Naive B cell (primary cell): ENCODE measurements around the gene ATP4A. TPM values are rescaled to one million over a fixed set of nuclear protein-coding genes. Genes with fewer than 3 reads are reported as not detected.
"Not testable (repeated sequence)": the region's sequence is repeated elsewhere in the genome, so short reads cannot be mapped to it uniquely, and the experiment has no call there.

ENCODE experiments used
- ATAC-seq, 2 donors: fragments of 150-1000 bp; cut with Tn5 transposase; 2 replicates each; pipeline ENCODE4 v1.10.0; 2021; ENCODE audit warnings: low read depth in 2 of 2, mild to moderate bottlenecking in 2 of 2, moderate library complexity in 2 of 2
- DNase-seq: peaks from one replicate; pipeline ENCODE4 v3.0.0; 2022
- H3K27ac Mint-ChIP-seq, 6 donors: one replicate each; pipeline ENCODE4 v1.8.0; 2020 to 2022; ENCODE audit warnings: mild to moderate bottlenecking in 6 of 6, mixed read lengths in 6 of 6, moderate library complexity in 5 of 6, inconsistent platforms in 2 of 6
- H3K27me3 Mint-ChIP-seq, 3 donors: one replicate each; pipeline ENCODE4 v1.8.0; 2021 to 2022; ENCODE audit warnings: mixed read lengths in 3 of 3, mild to moderate bottlenecking in 1 of 3
- H3K36me3 Mint-ChIP-seq, 2 donors: one replicate each; pipeline ENCODE4 v1.8.0; 2020 to 2022; ENCODE audit warnings: mixed read lengths in 2 of 2, inconsistent platforms in 1 of 2, mild to moderate bottlenecking in 1 of 2
- H3K4me1 Mint-ChIP-seq, 3 donors: one replicate each; pipeline ENCODE4 v1.8.0; 2020 to 2022; ENCODE audit warnings: mixed read lengths in 3 of 3, inconsistent platforms in 1 of 3, mild to moderate bottlenecking in 1 of 3, moderate library complexity in 1 of 3
- H3K4me3 Mint-ChIP-seq, 8 donors: one replicate each; pipeline ENCODE4 v1.8.0; 2020 to 2022; ENCODE audit warnings: mild to moderate bottlenecking in 8 of 8, mixed read lengths in 8 of 8, moderate library complexity in 8 of 8, inconsistent platforms in 2 of 8
- H3K9me3 Mint-ChIP-seq, 7 donors: one replicate each; pipeline ENCODE4 v1.8.0; 2020 to 2022; ENCODE audit warnings: mixed read lengths in 7 of 7, mild to moderate bottlenecking in 5 of 7, inconsistent platforms in 2 of 7, moderate library complexity in 1 of 7
- polyA plus RNA-seq, 6 donors: library from polyadenylated mRNA; unstranded; fragments of 300-500 nt; fragmentation: Illumina TruSeq; gene quantifications; one replicate each; pipeline ENCODE4 v1.2.3, GENCODE V29; 2021; ENCODE audit warnings: low read depth in 6 of 6

ATP4A gene
- not detected for polyA plus RNA-seq

- no peak within 1 kb of the TSS for H3K4me3 Mint-ChIP-seq
- no peak for ATAC-seq
These were observed at the start of gene ATP4A for GRCh38 chr19:35563207-35563829. ATP4A (minus strand) TSS chr19:35563658; CDS start chr19:35563629, 29 bp downstream.

GRCh38 chr19:35612559-35613321, 49.3 kb upstream of the ATP4A start, which contains the start of gene HAUS5:
HAUS5 (plus strand) TSS chr19:35612735; CDS start chr19:35612795, 60 bp downstream.
- ATAC-seq, result peak; percentile 65 to 72
- Mint-ChIP-seq H3K4me1 (peaks cover 37 to 53% (median 41%) of the 10 kb centered on the region in 3 donors), H3K36me3 (peaks cover 6 to 13% of the 10 kb centered on the region in 2 donors)

More at GRCh38 chr19:35563207-35563829, at the start of gene ATP4A:
- peaks cover 0 to 6% (median 0%) of the 10 kb centered on the region in 7 donors for H3K9me3 Mint-ChIP-seq
- peaks cover 37 to 69% (median 67%) of the 10 kb centered on the region in 3 donors for H3K27me3 Mint-ChIP-seq
- H3K36me3 Mint-ChIP-seq, result peaks cover 0 to 19% of the 10 kb centered on the region in 2 donors
- DNase-seq, result no peak
- H3K27ac Mint-ChIP-seq, result peak within 1 kb of the TSS in 2 of 6 donors; percentile 11 to 87
- H3K4me1 Mint-ChIP-seq, result peaks cover 7 to 11% (median 9%) of the 10 kb centered on the region in 3 donors

GRCh38 chr19:35612224-35612558, 48.7 kb upstream of the ATP4A start:
- peak overlapping the region; percentile 82 to 95 (median 90) for H3K4me3 Mint-ChIP-seq
- no peak for ATAC-seq
- H3K27me3 Mint-ChIP-seq, result no peaks in the 10 kb centered on the region
- peaks cover 0 to 7% (median 6%) of the 10 kb centered on the region in 7 donors for H3K9me3 Mint-ChIP-seq
- no peak for DNase-seq
- H3K4me1 Mint-ChIP-seq, result peaks cover 37 to 53% (median 41%) of the 10 kb centered on the region in 3 donors
- H3K27ac Mint-ChIP-seq, result peak overlapping the region; percentile 97 to 99 (median 98)
- peaks cover 6 to 13% of the 10 kb centered on the region in 2 donors for H3K36me3 Mint-ChIP-seq

More at GRCh38 chr19:35612559-35613321, 49.3 kb upstream of the ATP4A start, which contains the start of gene HAUS5:
- DNase-seq, result peak; percentile 97
- Mint-ChIP-seq H3K9me3 (peaks cover 0 to 7% (median 4%) of the 10 kb centered on the region in 7 donors), H3K4me3 (peak within 1 kb of the TSS; percentile 82 to 95 (median 90)), H3K27ac (peak within 1 kb of the TSS; percentile 97 to 99 (median 98)), H3K27me3 (no peaks in the 10 kb centered on the region)

- peaks cover 0 to 7% (median 6%) of the 10 kb centered on the region in 7 donors for H3K9me3 Mint-ChIP-seq
- peak overlapping the region; percentile 22 to 86 (median 78) for H3K4me3 Mint-ChIP-seq
- peak; percentile 74 for DNase-seq
- H3K36me3 Mint-ChIP-seq, result peaks cover 0 to 6% of the 10 kb centered on the region in 2 donors
- no peaks in the 10 kb centered on the region for H3K27me3 Mint-ChIP-seq
- peak; percentile 67 to 76 for ATAC-seq
- H3K4me1 Mint-ChIP-seq, result peaks cover 33 to 51% (median 41%) of the 10 kb centered on the region in 3 donors
- peak overlapping the region; percentile 97 to 99 (median 98) for H3K27ac Mint-ChIP-seq
These were observed 46.4 kb upstream of the ATP4A start for GRCh38 chr19:35609851-35610353.

- Mint-ChIP-seq H3K4me3 (peak overlapping the region in 7 of 8 donors; percentile 20 to 76 (median 56)), H3K27me3 (peaks cover 0 to 3% (median 0%) of the 10 kb centered on the region in 3 donors), H3K9me3 (peaks cover 0 to 7% (median 6%) of the 10 kb centered on the region in 7 donors), H3K27ac (peak overlapping the region; percentile 93 to 98 (median 97)), H3K4me1 (peaks cover 28 to 45% (median 35%) of the 10 kb centered on the region in 3 donors), H3K36me3 (peaks cover 0 to 6% of the 10 kb centered on the region in 2 donors)
- ATAC-seq (no peak), DNase-seq (peak; percentile 40)
These were observed 44.8 kb upstream of the ATP4A start for GRCh38 chr19:35608251-35608650.

GRCh38 chr19:35607661-35608060, 44.2 kb upstream of the ATP4A start:
- peak overlapping the region in 3 of 6 donors; percentile 53 to 97 (median 75) for H3K27ac Mint-ChIP-seq

DNA sequence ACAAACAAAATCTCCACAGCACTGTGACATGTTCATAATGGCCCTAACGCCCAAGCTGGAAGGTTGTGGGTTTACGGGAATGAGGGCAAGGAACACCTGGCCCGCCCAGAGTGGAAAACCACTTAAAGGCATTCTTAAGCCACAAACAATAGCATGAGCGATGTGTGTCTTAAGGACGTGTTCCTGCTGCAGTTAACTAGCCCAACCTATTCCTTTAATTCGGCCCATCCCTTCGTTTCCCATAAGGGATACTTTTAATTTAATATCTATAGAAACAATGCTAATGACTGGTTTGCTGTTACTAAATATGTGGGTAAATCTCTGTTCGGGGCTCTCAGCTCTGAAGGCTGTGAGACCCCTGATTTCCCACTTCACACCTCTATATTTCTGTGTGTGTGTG, 43.7 kb upstream of the ATP4A start:
- H3K27me3 Mint-ChIP-seq, H3K9me3 Mint-ChIP-seq, H3K4me3 Mint-ChIP-seq, DNase-seq, H3K36me3 Mint-ChIP-seq, ATAC-seq: not testable (repeated sequence)
- Mint-ChIP-seq H3K4me1 (peaks cover 23 to 41% (median 24%) of the 10 kb centered on the region in 3 donors), H3K27ac (peak overlapping the region in 2 of 6 donors; percentile 53 to 75)

More at GRCh38 chr19:35607661-35608060, 44.2 kb upstream of the ATP4A start:
- H3K4me1 Mint-ChIP-seq, result peaks cover 27 to 45% (median 29%) of the 10 kb centered on the region in 3 donors
- no peak for ATAC-seq
- no peak overlapping the region for H3K4me3 Mint-ChIP-seq
- H3K27me3 Mint-ChIP-seq, result peaks cover 0 to 6% (median under 1%) of the 10 kb centered on the region in 3 donors
- H3K36me3 Mint-ChIP-seq, result peaks cover 0 to 6% of the 10 kb centered on the region in 2 donors
- peaks cover 0 to 7% (median 6%) of the 10 kb centered on the region in 7 donors for H3K9me3 Mint-ChIP-seq
- no peak for DNase-seq

- H3K36me3 Mint-ChIP-seq, ATAC-seq, H3K9me3 Mint-ChIP-seq, DNase-seq, H3K4me3 Mint-ChIP-seq: not testable (repeated sequence)
- Mint-ChIP-seq H3K27me3 (peaks cover 7 to 24% (median 14%) of the 10 kb centered on the region in 3 donors), H3K4me1 (peaks cover 8 to 14% (median 9%) of the 10 kb centered on the region in 3 donors), H3K27ac (peak overlapping the region in 1 of 6 donors; percentile 52)
These were observed 41.0 kb upstream of the ATP4A start for GRCh38 chr19:35604436-35604835.

- ATAC-seq, result no peak
- Mint-ChIP-seq H3K27ac (no peak overlapping the region), H3K4me1 (no peaks in the 10 kb centered on the region), H3K27me3 (peaks cover 17 to 41% (median 25%) of the 10 kb centered on the region in 3 donors), H3K36me3 (no peaks in the 10 kb centered on the region), H3K4me3 (no peak overlapping the region), H3K9me3 (no peaks in the 10 kb centered on the region)
- DNase-seq, result no peak
These were observed 38.5 kb upstream of the ATP4A start for GRCh38 chr19:35601971-35602370.

GRCh38 chr19:35596366-35596999, 33.0 kb upstream of the ATP4A start:
- Mint-ChIP-seq H3K4me3 (peak overlapping the region in 1 of 8 donors; percentile 36), H3K9me3 (peaks cover 0 to 4% (median 0%) of the 10 kb centered on the region in 7 donors), H3K36me3 (no peaks in the 10 kb centered on the region), H3K27ac (peak overlapping the region in 3 of 6 donors; percentile 9 to 80 (median 61)), H3K27me3 (peaks cover 33 to 51% (median 36%) of the 10 kb centered on the region in 3 donors), H3K4me1 (peaks cover 0 to 7% (median 4%) of the 10 kb centered on the region in 3 donors)
- peak; percentile 36 to 37 for ATAC-seq
- DNase-seq, result no peak

DNA sequence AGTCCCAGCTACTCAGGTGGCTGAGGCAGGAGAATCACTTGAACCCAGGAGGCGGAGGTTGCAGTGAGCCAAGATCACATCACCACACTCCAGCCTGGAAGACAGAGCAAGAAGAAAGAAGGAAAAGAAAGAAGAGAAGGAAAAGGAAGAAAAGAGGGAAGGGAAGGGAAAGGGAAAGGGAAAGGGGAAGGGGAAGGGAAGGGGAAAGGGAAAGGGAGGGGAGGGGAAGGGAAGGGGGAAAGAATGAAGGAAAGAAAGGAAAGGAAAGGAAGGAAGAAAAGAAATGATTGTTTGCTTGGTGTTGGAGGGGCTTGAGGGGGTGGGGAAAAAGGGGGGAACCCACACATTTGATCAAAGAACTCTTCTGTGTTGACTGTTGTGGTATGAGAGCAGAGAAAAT, 32.5 kb upstream of the ATP4A start:
- Mint-ChIP-seq H3K27ac (peak overlapping the region in 1 of 6 donors; percentile 80), H3K4me3 (peak overlapping the region in 1 of 8 donors; percentile 49), H3K36me3 (no peaks in the 10 kb centered on the region), H3K4me1 (peaks cover 0 to 7% (median 4%) of the 10 kb centered on the region in 3 donors), H3K27me3 (peaks cover 32 to 46% (median 33%) of the 10 kb centered on the region in 3 donors), H3K9me3 (peaks cover 0 to 4% (median 0%) of the 10 kb centered on the region in 7 donors)
- ATAC-seq (no peak), DNase-seq (no peak)

DNA sequence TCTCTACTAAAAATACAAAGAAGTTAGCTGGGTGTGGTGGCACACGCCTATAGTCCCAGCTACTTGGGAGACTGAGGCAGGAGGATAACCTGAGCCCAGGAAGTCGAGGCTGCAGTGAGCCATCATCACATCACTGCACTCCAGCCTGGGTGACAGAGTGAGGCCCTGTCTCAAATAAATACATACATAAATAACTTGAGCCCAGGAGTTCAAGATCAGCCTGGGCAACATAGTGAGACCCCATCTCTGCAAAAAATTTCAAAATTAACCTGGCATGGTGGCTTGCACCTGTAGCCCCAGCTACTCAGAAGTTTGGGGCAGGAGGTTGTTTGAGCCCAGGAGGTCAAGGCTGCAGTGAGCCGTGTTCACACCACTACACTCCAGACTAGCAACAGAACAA, 31.6 kb upstream of the ATP4A start:
- ATAC-seq, H3K4me1 Mint-ChIP-seq, H3K4me3 Mint-ChIP-seq, H3K9me3 Mint-ChIP-seq, H3K36me3 Mint-ChIP-seq, DNase-seq: not testable (repeated sequence)
- peaks cover 26 to 38% (median 29%) of the 10 kb centered on the region in 3 donors for H3K27me3 Mint-ChIP-seq
- H3K27ac Mint-ChIP-seq, result peak overlapping the region in 2 of 6 donors; percentile 32 to 44
